Measurements from ENCODE around the gene TSPAN17. TPM values are rescaled to one million over a fixed set of nuclear protein-coding genes. Genes with fewer than 3 reads are reported as not detected.

Gene TSPAN17
- polyA plus RNA-seq, 1 of the 3 experiments (the other 2 are of a cell fraction) = 61.7 TPM

DNA sequence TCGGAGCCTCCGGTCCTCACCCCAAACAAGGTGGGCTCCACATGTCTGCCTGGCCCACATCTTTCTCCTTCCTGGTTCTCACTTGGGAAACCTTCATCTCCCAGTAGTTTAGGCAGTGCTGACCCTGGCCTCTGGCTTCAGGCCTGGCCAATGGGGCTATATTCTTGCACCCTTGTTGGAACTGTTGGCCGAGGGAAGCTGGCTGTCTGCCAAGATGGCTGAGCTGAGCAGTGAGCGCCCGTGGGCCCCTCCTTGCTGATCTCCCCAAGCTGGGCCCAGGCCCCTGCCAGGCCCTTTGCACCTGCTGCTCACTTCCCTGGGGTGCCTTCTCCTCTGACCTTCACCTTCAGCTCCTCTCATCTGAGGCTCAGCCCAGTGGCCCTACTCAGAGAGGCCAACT lies 31.3 kb downstream of the TSPAN17 start (continued):
- TF ChIP-seq, protein P1, sequence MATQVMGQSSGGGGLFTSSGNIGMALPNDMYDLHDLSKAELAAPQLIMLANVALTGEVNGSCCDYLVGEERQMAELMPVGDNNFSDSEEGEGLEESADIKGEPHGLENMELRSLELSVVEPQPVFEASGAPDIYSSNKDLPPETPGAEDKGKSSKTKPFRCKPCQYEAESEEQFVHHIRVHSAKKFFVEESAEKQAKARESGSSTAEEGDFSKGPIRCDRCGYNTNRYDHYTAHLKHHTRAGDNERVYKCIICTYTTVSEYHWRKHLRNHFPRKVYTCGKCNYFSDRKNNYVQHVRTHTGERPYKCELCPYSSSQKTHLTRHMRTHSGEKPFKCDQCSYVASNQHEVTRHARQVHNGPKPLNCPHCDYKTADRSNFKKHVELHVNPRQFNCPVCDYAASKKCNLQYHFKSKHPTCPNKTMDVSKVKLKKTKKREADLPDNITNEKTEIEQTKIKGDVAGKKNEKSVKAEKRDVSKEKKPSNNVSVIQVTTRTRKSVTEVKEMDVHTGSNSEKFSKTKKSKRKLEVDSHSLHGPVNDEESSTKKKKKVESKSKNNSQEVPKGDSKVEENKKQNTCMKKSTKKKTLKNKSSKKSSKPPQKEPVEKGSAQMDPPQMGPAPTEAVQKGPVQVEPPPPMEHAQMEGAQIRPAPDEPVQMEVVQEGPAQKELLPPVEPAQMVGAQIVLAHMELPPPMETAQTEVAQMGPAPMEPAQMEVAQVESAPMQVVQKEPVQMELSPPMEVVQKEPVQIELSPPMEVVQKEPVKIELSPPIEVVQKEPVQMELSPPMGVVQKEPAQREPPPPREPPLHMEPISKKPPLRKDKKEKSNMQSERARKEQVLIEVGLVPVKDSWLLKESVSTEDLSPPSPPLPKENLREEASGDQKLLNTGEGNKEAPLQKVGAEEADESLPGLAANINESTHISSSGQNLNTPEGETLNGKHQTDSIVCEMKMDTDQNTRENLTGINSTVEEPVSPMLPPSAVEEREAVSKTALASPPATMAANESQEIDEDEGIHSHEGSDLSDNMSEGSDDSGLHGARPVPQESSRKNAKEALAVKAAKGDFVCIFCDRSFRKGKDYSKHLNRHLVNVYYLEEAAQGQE (IDR thresholded peaks at IDR 0.05; ENCODE audit: low read depth, low read length) = no peak
- TF ChIP-seq USF1 (IDR thresholded peaks at IDR 0.05; ENCODE audit: borderline replicate concordance, low read depth) (no peak), EP300 (IDR thresholded peaks at IDR 0.05; ENCODE audit: borderline replicate concordance in 1 of 2, low read depth in 1 of 2, low read length in 1 of 2) (no peak), POLR2AphosphoS5 (IDR thresholded peaks at IDR 0.05; ENCODE audit: low read depth, low read length) (no peak)

DNA sequence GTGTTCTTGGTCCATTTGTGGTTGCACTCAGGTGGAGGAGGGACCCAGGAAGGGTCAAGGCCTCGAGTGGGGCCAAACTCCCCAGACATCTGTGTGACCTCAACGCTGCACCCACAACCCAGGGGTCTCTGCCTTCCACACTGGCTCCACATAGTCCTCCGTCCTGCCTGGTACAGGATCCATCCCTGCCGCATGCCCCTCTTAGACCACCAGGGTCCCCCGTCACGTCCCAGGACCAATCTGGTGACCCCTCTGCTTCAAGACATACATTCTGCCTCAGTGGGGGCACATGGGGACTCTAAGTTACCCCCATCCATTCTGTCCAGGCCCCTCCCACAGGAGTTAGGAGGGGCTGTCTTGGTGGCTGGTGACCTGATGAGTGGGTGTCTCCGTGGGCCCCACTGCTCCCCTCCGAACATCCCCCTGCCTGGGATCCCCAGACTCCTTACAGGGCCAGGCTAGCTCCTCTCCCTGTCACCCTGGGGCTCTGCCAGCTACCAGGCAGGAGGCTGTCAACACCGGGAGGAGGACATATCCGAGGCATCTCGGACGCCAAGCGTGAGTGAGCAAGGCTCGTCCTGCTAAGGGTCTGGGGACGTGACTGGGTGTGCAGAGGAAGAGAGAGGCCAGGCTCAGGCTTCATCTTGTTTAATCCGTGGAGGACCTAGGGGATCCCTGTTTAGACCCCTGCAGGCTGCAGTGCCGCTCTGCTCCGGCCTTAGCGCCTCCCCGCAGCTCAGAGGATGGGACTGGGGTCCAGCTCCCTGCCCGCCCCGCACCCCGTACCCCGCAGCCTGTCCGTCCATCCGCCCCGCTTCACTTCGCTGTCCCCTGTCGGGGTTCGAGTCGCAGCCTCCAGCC lies 32.3 kb downstream of the TSPAN17 start:
- DNase-seq = no peak
- no peak overlapping the region for H3K4me2 ChIP-seq
- no peak overlapping the region for H3K27ac ChIP-seq (ENCODE audit: low read depth in 2 of 2, low read length in 1 of 2)
- H2AFZ ChIP-seq (ENCODE audit: low read depth) = no peak overlapping the region
- H3K4me1 ChIP-seq (ENCODE audit: control insufficient read depth in 1 of 2, insufficient read depth in 2 of 2, low read depth in 1 of 2, low read length in 1 of 2) = peaks cover 0 to 7% of the 10 kb centered on the region in 2 experiments; a peak in 1 of 4 replicates
- ChIA-PET CTCF (interaction anchor here (0.7 to 2.5 kb wide), 3 partner anchors 19 to 37 kb away, joined by 3 to 16 read pairs (median 3); no protein-coding TSS in a partner anchor), POLR2A (no interaction called here)
- H3K27me3 ChIP-seq (ENCODE audit: insufficient read depth) = no peaks in the 10 kb centered on the region; the same call in 1 of the 2 replicates
- H3K36me3 ChIP-seq (replicated peaks in 1 of 2; ENCODE audit: control insufficient read depth in 1 of 2, insufficient read depth in 2 of 2, low read length in 1 of 2) = no peaks in the 10 kb centered on the region
- H3K79me2 ChIP-seq (ENCODE audit: insufficient read depth) = no peaks in the 10 kb centered on the region
- no peaks in the 10 kb centered on the region for H3F3A ChIP-seq (replicated peaks; ENCODE audit: insufficient read depth)
- no peak overlapping the region for H3K9ac ChIP-seq
- no peaks in the 10 kb centered on the region for H4K20me1 ChIP-seq (ENCODE audit: insufficient read depth)
- no peaks in the 10 kb centered on the region for H3K9me3 ChIP-seq
- no peaks in the 10 kb centered on the region for H3K9me2 ChIP-seq
- H3K4me3 ChIP-seq (ENCODE audit: low read depth in 2 of 2, low read length in 1 of 2) = no peak overlapping the region
- WGBS (ENCODE audit: low lambda C conversion rate) = 77% methylated on average over 29 of the region's 31 CpGs
- TF ChIP-seq TAF1 (IDR thresholded peaks at IDR 0.05; ENCODE audit: borderline replicate concordance, low read depth, low read length) (no peak), RFX5 (IDR thresholded peaks at IDR 0.05; ENCODE audit: low read length) (no peak), GABPA (IDR thresholded peaks at IDR 0.05; ENCODE audit: low read depth) (no peak), MEF2A (IDR thresholded peaks at IDR 0.05; ENCODE audit: borderline replicate concordance, low read depth) (no peak), TCF12 (IDR thresholded peaks at IDR 0.05) (no peak), MXI1 (IDR thresholded peaks at IDR 0.05; ENCODE audit: low read depth, low read length) (no peak), NFIC (IDR thresholded peaks at IDR 0.05; ENCODE audit: borderline replicate concordance) (no peak), ZBTB33 (IDR thresholded peaks at IDR 0.05; ENCODE audit: borderline replicate concordance, low read depth) (no peak)
- TF ChIP-seq, protein P2, sequence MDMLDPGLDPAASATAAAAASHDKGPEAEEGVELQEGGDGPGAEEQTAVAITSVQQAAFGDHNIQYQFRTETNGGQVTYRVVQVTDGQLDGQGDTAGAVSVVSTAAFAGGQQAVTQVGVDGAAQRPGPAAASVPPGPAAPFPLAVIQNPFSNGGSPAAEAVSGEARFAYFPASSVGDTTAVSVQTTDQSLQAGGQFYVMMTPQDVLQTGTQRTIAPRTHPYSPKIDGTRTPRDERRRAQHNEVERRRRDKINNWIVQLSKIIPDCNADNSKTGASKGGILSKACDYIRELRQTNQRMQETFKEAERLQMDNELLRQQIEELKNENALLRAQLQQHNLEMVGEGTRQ (IDR thresholded peaks at IDR 0.05; ENCODE audit: borderline replicate concordance, low read depth, low read length) = no peak
- TF ChIP-seq, protein P3, sequence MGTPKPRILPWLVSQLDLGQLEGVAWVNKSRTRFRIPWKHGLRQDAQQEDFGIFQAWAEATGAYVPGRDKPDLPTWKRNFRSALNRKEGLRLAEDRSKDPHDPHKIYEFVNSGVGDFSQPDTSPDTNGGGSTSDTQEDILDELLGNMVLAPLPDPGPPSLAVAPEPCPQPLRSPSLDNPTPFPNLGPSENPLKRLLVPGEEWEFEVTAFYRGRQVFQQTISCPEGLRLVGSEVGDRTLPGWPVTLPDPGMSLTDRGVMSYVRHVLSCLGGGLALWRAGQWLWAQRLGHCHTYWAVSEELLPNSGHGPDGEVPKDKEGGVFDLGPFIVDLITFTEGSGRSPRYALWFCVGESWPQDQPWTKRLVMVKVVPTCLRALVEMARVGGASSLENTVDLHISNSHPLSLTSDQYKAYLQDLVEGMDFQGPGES (IDR thresholded peaks at IDR 0.05; ENCODE audit: low read depth, low read length) = no peak
- TF ChIP-seq, protein P1 (IDR thresholded peaks at IDR 0.05; ENCODE audit: low read depth, low read length) = no peak
